Ramos (cell line): ENCODE measurements around the gene CAPN15.
"Not testable (repeated sequence)": the region's sequence is repeated elsewhere in the genome, so short reads cannot be mapped to it uniquely, and the experiment has no call there.

Experiments used
- in situ Hi-C: fragments of 300-500 bp; cut with MboI; formaldehyde crosslinking; loops from one replicate; pipeline ENCODE4 v1.14.3; 2022; ENCODE audit warnings: low sequenced_read_pairs; ENCODE audit not compliant: unreplicated experiment

The CAPN15 gene

DNA sequence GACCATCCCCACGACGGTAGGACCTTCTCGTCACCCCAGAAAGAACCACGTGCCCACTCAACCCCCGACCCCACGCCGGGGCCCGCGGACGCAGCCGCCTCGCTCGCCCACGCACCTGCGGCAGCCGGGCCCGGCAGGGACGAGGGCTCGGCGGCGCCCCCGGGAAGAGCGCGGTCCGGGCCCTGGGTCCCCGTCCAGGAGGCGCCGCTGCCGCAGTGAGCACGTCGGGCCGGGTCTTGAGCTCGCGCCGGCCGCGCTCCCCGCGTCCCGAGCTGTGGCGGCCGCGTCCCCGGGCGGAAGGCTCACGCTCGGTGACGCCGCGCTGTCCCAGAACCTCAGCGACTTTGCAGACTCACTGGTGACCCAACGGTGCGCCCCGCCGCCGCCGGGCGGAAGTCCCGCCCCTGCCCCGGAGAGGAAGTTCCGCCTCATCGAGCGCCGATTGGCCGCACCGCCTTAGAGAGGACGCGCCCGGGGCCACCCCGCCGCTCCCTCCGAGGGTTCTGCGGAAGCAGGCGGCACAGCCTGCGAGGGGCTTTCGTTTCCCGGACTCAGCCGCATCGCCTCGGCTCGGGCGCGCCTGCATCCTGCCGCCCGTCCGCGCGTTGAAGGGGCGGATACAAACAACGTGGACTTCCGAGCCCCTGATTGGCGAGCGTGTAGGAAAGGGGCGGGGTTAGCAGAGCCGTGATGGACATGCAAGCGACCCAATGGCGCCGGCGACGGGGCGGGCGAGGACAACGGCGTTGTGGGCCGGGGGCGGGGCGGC, 61.6 kb downstream of the CAPN15 start:
- in situ Hi-C loops, result no loop called here

DNA sequence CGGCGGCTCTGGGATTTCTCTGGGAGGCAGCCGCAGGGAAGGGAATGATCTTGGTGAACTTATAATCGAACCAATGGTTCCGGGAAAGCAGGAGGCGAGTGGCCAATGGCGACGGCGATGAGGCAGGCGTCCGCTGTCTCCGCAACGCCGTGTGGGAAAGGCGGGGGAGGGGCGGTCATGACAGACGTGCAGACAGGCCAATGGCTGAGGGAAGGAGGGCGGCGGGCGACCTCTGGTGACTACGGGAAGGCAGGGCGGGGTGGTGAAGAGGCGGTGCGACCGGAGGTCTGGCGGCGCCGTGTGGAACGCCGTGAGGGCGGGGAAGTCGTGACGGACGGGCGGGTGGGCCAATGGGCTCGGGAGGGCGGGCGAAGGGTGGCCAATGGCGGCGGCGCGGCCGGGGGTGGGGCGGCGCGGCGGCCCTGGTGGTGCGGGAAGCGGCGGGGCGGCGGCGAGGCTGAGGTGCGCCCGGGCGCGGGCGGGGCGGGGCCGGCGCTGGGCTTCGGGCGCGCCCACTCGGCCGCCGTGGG, 62.2 kb downstream of the CAPN15 start, which contains the start of gene RAB40C:
Gene RAB40C, plus strand, starts transcription at position 409 of the 530 bp plus-strand sequence. CDS start 226 bp downstream, outside the sequence.
- in situ Hi-C loops, result no loop called here

DNA sequence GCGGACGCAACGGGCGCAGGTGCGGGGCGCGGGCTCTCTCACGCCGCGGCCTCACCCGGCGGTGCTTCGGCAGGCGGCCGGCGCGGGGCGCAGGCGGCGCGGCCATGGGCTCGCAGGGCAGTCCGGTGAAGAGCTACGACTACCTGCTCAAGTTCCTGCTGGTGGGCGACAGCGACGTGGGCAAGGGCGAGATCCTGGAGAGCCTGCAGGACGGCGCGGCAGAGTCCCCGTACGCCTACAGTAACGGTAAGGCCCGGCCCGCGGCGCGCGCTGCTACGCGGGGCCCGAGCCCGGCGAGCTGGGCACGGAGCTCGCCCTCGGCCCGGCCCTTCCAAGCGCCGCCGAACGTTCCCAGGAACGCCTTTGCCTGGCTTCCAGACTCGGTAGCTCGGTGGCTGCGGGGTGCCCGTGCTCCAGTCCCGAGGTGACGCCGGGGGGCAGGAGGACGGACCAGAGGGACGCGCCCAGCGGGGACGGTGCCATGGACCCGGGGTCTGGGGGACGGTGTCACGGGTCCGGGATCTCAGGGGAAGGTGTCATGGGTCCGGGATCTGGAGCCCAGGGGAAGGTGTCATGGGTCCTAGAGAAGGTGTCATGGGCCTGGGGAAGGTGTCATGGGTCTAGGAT, 62.8 kb downstream of the CAPN15 start:
- in situ Hi-C loops, result no loop called here

DNA sequence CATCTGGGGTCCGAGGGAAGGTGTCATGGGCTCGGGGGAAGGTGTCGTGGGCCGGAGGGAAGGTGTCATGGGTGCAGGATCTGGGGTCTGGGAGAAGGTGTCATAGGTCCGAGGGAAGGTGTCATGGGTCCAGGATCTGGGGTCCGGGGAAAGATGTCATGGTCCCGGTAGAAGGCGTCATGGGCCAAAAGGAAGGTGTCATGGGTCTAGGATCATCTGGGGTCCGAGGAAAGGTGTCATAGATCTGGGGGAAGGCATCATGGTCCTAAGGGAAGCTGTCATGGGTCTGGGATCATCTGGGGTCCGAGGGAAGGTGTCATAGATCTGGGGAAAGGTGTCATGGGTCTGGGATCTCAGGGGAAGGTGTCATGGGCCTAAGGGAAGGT, 63.3 kb downstream of the CAPN15 start:
- in situ Hi-C loops, result no loop called here

DNA sequence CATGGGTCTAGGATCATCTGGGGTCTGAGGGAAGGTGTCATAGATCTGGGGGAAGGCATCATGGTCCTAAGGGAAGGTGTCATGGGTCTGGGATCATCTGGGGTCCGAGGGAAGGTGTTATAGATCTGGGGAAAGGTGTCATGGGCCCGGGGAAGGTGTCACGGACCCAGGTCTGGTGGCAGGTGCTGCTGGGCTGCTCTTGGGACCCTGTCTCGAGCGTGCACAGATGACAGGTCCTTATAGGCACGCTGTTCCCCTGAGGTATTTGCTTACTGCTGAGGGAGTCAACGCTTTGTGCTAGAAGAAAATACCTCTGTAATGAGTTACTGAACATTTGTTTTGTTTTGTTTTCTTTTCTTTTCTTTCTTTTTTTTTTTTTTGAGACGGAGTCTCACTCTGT, 63.7 kb downstream of the CAPN15 start:
- in situ Hi-C loops, result no loop called here

DNA sequence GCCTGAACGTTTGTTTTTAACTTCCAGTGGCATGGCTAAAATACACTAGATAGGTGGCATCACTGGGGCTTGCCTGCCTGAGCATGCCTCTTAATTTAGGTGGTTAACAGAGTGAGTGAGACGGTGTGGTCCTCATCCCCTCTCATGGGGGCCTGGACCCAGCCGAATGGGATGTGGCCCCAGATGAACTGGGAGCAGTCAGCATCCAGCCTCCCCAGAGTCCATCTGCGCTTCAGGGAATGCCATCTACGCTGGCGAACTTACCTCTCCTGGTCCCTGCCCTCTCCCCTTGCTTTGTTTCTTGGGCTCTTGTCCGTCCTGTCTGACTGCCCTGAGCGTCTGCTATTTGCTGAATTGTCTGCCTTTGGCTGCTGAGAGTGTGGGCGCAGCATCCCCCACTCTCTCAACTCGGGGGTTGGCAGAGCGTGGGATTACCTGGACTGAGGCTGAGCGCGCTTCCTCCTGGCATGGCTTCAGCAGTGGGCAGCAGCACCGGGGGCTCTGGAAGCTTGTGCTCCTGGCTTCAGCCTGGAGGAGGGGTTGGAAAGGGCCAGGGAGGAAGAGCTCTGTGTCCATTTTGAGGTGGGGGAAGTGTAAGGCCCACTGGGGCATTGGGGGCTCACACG, 64.5 kb downstream of the CAPN15 start:
- in situ Hi-C loops, result no loop called here

DNA sequence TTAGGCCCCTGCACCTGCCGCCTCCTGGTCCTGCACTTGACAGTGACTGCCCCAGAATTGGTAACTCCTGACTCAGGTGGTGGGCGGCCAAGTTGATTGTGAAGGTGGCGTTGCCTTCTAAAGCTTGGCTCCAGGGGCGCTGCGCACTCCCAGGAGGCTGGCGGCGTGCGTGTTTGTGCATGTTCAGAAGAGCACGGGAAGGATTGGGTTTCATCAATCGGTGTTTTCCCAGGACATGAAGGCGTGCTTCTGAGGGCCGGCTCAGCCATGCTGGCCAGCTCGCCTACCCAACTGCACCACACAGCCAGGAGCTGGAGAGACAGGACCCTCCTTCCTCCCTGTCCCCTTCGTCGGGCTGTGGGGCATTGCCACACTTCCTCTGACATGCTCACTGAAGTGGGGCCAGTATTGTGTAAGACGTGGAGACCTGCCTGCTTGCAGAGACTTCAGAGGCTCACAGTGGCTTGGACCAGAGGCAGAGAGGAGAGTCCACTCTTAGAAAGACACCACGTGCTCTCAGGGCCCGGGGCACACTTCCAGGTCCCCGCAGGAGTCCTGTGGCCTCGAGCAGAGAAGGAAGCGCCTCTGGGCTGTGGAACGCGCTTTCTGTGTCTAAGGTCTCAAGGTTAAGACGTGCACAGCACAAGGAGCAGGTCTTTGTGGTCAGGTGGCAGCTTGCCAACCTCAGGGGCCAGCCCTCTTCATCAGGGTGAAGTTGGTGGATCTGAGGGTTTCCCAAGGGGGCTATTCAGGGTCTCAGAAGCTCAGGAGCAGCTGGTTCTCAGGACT, 65.2 kb downstream of the CAPN15 start:
- in situ Hi-C loops, result no loop called here

DNA sequence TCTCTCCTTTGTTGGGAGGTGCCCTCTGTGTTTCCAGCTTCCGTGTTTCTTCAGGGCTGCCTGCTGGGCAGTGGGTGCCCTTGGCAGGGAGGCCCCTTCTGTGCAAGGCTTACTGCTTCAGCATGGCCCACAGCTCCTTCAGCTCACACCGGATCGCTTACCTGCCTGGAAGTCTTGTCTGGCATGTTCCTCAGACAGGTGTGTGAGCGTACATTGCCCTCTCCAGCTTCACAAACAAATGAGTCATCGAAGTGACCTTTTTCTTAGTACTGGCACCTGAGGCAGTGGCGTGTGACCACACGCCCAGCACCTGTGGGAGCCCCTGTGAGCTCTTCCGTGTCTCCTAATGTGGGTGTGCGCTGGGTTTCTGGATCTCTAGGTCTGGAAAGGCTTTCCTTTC, 65.9 kb downstream of the CAPN15 start:
- in situ Hi-C loops, result no loop called here

DNA sequence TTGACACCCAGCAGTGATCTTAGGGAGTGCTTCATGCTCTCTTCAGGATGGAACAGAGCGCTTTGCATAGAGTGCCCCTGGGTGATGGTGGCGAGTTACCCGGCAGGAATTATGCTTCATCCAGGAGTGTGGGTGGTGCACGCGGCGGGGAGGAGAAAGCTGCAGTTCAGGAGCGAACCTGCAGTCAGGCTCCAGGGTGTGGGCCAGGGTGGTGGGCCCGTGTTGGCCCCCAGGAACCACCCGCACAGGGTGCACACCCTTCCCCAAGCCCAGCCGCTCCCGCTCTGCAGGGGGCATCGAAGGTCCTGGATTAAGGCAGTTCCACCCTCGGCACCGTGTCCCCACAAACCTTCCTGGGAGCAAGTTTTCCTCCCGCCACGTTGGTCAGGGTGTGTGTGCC, 66.3 kb downstream of the CAPN15 start:
- in situ Hi-C loops, result no loop called here

DNA sequence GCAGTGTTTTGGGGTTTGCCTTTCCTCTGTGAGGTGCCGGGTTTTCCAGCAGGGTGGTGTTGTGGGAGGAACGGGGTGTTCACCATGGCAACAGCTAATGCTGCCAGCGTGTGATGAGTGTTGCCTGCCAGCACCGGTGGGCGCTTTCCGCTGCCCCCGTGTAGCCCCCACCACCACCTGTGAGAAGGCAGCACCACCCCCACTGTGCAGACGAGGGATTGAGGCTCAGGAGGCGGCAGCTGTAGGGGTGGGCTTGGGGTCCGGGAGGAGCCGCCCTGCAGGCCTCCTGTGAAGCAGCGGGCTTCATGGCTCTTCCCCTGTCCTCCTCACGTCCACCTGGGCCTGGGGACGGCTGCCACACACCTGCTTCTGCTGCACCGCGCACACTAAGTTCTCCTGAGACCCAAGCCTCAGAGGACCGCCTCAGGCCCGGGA, 67.6 kb downstream of the CAPN15 start:
- in situ Hi-C loops, result no loop called here

DNA sequence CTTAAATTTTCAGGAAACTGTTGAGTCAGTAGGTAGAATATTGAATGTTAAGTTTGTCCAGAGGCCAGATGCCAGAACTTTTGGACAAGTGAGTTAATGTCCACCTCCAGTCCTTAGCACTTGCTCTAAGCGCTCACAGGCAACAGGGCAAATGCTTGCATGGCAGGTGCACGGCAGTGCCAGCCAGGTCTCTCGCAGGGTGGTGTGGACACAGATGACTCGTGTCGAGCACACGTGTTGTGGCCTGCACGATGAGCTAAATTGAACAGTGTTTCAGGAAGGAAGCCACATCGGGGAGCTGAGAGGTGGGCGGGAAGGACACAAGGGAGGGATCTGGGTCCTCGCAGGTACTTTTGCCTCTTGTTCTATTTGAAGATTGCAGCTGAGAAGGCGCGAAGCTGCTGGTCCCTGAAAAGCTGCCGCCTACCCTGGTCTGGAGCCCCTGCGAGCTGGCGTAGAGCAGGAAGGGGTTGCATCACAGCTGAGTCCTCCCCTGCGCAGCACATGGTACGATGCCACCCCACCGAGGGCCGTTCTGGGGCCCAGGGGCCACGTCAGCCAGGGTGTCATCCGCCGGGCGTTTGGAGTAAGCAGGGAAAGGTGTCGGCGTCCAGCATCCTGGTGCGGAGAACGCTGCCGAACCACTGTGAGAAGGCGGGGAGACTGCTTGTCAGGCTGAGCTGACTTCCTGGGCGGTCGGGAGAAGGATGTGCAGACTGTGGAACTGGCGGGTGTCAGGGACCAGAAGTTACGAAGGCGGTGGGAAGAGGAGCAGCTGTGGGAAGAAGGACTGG, 68.6 kb downstream of the CAPN15 start:
- in situ Hi-C loops, result no loop called here

DNA sequence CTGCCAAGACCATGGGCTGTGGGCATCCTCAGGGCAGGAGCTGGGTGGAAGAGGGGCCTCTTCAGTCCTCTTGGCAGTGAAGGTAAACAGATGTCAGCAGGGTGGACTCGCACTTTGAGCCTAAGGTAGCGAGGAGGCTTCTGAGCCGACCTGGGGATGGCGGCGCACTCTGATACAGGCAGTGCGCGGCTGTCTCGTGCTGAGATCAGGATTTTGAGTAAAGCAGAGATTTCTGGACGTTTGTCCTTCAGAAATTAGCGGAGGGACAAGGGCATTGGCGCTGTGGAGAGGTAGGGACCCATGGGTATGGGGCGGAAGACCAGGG, 69.2 kb downstream of the CAPN15 start:
- in situ Hi-C loops, result no loop called here

DNA sequence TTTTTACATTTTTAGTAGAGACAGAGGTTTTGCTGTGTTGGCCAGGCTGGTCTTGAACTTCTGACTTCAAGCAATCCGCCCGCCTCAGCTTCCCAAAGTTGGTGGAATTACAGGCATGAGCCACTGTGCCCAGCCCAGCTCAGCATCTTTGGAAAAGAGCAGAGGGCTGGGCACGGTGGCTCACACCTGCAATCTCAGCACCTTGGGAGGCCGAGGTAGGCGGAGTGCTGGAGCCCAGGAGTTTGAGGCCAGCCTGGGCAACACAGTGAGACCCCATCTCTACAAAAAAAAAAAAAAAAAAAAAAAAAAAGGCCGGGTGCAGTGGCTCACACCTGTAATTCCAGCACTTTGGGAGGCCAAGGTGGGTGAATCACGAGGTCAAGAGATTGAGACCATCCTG, 70.1 kb downstream of the CAPN15 start:
- in situ Hi-C loops, result not testable (repeated sequence)

DNA sequence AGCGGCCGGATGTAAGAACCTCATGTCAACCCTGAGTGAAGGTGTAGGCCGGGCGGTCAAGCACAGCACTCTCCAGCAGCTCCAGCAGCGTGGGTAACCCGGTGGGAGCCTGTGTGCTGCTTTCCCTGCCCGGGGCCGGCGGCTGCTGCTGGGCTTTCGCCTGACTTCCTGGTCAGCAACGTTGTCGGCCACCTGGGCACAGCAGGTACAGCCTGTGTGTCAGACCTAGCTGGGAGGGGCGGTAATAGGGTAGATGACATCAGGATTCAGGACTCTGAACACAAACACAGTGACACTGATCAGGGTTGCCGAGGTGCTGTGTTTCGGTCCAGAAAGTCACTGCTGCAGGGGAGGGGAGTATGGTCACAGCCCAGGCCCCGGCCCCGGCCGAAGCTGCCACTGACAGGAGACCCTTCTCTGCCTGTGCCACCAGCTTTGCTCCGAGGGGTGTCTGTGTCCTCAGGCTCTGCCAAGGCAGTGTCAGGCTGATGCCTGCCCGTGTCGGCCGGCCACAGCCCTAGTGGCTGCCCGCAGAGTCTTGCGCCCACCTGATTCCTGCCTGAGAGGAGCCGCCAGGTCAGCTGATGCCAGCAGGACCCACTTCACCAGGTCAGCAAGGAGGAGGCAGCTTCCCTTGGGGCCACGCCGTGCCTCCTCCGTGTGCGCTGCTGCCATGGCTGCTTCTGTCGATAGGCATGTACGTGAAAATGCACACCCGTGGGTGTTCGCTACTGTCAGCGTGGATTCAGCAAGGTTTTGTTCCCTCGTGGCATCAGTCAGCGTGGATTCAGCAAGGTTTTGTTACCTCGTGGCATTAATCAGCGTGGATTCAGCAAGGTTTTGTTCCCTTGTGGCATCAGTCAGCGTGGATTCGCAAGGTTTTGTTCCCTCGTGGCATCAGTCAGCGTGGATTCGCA, 71.6 kb downstream of the CAPN15 start:
- in situ Hi-C loops, result no loop called here

DNA sequence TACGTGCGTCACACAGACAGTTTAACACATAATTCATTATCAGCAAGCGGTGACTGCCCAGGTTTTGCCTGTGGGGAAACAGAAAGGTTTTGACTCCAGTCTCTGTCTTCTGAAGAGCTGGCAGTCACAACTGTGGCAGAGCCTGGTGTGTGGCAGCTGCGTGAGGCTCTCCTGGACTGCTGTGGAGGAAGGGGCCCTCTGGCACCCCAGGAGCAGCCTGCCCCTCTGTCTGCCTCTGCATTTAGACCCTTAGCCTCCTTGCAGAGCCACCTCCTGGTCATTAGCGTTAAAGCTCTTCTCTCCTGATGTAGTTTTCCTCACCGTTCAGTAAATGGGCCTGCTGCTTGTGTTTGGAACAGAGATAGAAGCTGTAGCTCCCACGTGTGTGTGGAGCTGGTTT, 73.3 kb downstream of the CAPN15 start:
- in situ Hi-C loops, result no loop called here

DNA sequence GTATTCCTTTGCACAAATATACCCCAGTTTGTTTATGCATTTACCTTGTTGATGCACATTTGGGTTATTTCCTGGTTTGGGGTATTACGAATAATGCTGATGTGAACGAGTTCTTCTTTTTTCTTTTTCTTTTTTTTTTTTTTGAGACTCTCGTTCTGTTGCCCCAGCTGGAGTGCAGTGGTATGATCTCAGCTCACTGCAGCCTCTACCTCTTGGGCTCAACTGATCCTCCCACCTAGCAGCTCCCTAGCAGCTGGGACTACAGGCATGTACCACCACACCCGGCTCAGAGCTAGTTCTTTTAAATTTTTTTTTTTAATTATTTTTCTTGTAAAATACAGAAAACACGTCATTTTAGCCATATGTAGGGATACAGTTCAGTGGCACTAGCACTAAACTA, 76.4 kb downstream of the CAPN15 start:
- in situ Hi-C loops, result no loop called here
